ENCODE measurements around the gene HMGB1. TPM values are rescaled to one million over a fixed set of nuclear protein-coding genes. Genes with fewer than 3 reads are reported as not detected.
A peak's percentile ranks its signal among the peaks of the same experiment; 100 is the strongest.

Gene HMGB1
- total and polyA plus RNA-seq, 2 experiments from 2014 or later, result 727 to 2,970 TPM

- TF ChIP-seq REST (IDR thresholded peaks at IDR 0.05; ENCODE audit: unreplicated experiment) (no peak), ZNF114 (CRISPR knock-in tag; IDR thresholded peaks at IDR 0.05) (no peak), EZH2phosphoT487 (IDR thresholded peaks at IDR 0.05; ENCODE audit: unreplicated experiment) (no peak), NANOG (IDR thresholded peaks at IDR 0.05; ENCODE audit: borderline replicate concordance) (no peak)
Measured at GRCh38 chr13:30446126-30446500, 19.6 kb downstream of the HMGB1 start (continued).

GRCh38 chr13:30443957-30444404, 21.8 kb downstream of the HMGB1 start:
- peaks cover 4% of the 10 kb centered on the region for H3K27me3 Mint-ChIP-seq (ENCODE audit: insufficient read depth, low read depth, poor library complexity)
- H3K9me2 ChIP-seq (ENCODE audit: insufficient read depth), result no peaks in the 10 kb centered on the region
- H3F3A ChIP-seq (replicated peaks; ENCODE audit: low read depth), result no peaks in the 10 kb centered on the region; the same call in 1 of the 2 replicates
- H3K36me3 Mint-ChIP-seq (ENCODE audit: low read depth), result no peaks in the 10 kb centered on the region
- no peak overlapping the region for H3K27ac Mint-ChIP-seq
- H3K4me3 ChIP-seq, result no peak overlapping the region
- no peak overlapping the region for H3K4me3 Mint-ChIP-seq
- ATAC-seq (no peak), DNase-seq (ENCODE audit: low spot score) (no peak)
- no peaks in the 10 kb centered on the region for H4K20me1 ChIP-seq (replicated peaks; ENCODE audit: insufficient read depth)
- H2AFZ ChIP-seq, result peak overlapping the region; percentile 93
- H3K36me3 ChIP-seq (ENCODE audit: insufficient read depth), result no peaks in the 10 kb centered on the region
- H3K4me1 ChIP-seq (ENCODE audit: insufficient read depth), result peaks cover 16% of the 10 kb centered on the region
- peaks cover 29% of the 10 kb centered on the region for H3K4me1 Mint-ChIP-seq
- H3K9me3 Mint-ChIP-seq, result no peaks in the 10 kb centered on the region
- no peaks in the 10 kb centered on the region for H3K27me3 ChIP-seq (ENCODE audit: insufficient read depth)
- no peaks in the 10 kb centered on the region for H3K79me2 ChIP-seq (replicated peaks; ENCODE audit: insufficient read depth)
- H3K27ac ChIP-seq (ENCODE audit: low read depth), result no peak overlapping the region
- 0 out of 2 replicates have a peak overlapping the region, but pooled peaks have one; percentile 3 for H3K4me2 ChIP-seq
- TF ChIP-seq EZH2 (IDR thresholded peaks at IDR 0.05; ENCODE audit: low read depth, unreplicated experiment), result no peak
- TF ChIP-seq CREB1 (CRISPR knock-in tag; IDR thresholded peaks at IDR 0.05; ENCODE audit: low read depth), result no peak
- no peak for TF ChIP-seq REST (IDR thresholded peaks at IDR 0.05; ENCODE audit: unreplicated experiment)
- TF ChIP-seq JUNB (IDR thresholded peaks at IDR 0.05; ENCODE audit: unreplicated experiment), result no peak
- TF ChIP-seq NANOG (IDR thresholded peaks at IDR 0.05; ENCODE audit: borderline replicate concordance), result no peak
- no peak for TF ChIP-seq ZNF114 (CRISPR knock-in tag; IDR thresholded peaks at IDR 0.05)
- no peak for TF ChIP-seq STAT1 (IDR thresholded peaks at IDR 0.05; ENCODE audit: unreplicated experiment)
- TF ChIP-seq ZNF331 (CRISPR knock-in tag; IDR thresholded peaks at IDR 0.05; ENCODE audit: low read depth), result no peak
- TF ChIP-seq POLR2AphosphoS5 (IDR thresholded peaks at IDR 0.05; ENCODE audit: low read depth), result no peak
- no peak for TF ChIP-seq CTCF (conservative IDR thresholded peaks at IDR 0.05; ENCODE audit: low read depth in 2 of 2)
